Neural cell (in vitro differentiated cells): ENCODE data around the gene TRIM29.
"Not testable (repeated sequence)": the region's sequence is repeated elsewhere in the genome, so short reads cannot be mapped to it uniquely, and the experiment has no call there.

Experiments
- CTCF ChIP-seq: fragments of 450-650 bp; IDR thresholded peaks from 2 replicates; pipeline ENCODE4 v1.5.1; 2014; ENCODE audit warnings: antibody characterized with exemption, mild to moderate bottlenecking, moderate library complexity; ENCODE audit not compliant: poor library complexity, severe bottlenecking
- EP300 ChIP-seq: fragments of 450-650 bp; conservative IDR thresholded peaks from 2 replicates; pipeline ENCODE4 v1.6.1; 2014; ENCODE audit warnings: antibody characterized with exemption, mild to moderate bottlenecking, moderate library complexity; ENCODE audit not compliant: poor library complexity, severe bottlenecking
- EZH2 ChIP-seq: fragments of 200-600, 300-800 bp; shearing (Covaris generic), sonication (generic); IDR thresholded peaks from 2 replicates; pipeline ENCODE4 v1.6.1; 2014; ENCODE audit warnings: antibody characterized with exemption, low read length, borderline replicate concordance, mild to moderate bottlenecking; ENCODE audit not compliant: insufficient read depth, poor library complexity, severe bottlenecking
- MXI1 ChIP-seq: fragments of 450-650 bp; conservative IDR thresholded peaks from 2 replicates; pipeline ENCODE4 v1.6.1; 2014; ENCODE audit warnings: antibody characterized with exemption, mild to moderate bottlenecking; ENCODE audit not compliant: poor library complexity, severe bottlenecking
- POLR2AphosphoS5 ChIP-seq: IDR thresholded peaks from 2 replicates; pipeline ENCODE4 v1.6.1; 2012
- RAD21 ChIP-seq: fragments of 450-650 bp; conservative IDR thresholded peaks from 2 replicates; pipeline ENCODE4 v1.6.1; 2014; ENCODE audit warnings: antibody characterized with exemption, mild to moderate bottlenecking, moderate library complexity
- REST ChIP-seq: IDR thresholded peaks from 2 replicates; pipeline ENCODE4 v1.6.1; 2012; ENCODE audit warnings: borderline replicate concordance
- SMC3 ChIP-seq: fragments of 450-650 bp; conservative IDR thresholded peaks from 2 replicates; pipeline ENCODE4 v1.6.1; 2014; ENCODE audit warnings: antibody characterized with exemption, mild to moderate bottlenecking, moderate library complexity; ENCODE audit not compliant: poor library complexity

GRCh38 chr11:120143472-120143871 lies 5.6 kb upstream of the TRIM29 start:
- TF ChIP-seq CTCF, SMC3, EP300, EZH2, RAD21, POLR2AphosphoS5, MXI1, REST: not testable (repeated sequence)
